GM10266 (cell line): ENCODE results near the gene KCNJ11.

Source experiments
- DNase-seq: peaks from one replicate; pipeline ENCODE4 v3.0.0; 2012; ENCODE audit errors: extremely low spot score
- CTCF ChIP-seq: IDR thresholded peaks from 2 replicates; pipeline ENCODE4 v1.5.1; 2012; ENCODE audit warnings: mild to moderate bottlenecking, low read depth; ENCODE audit not compliant: control insufficient read depth, insufficient read depth; ENCODE audit errors: missing control alignments

The KCNJ11 gene

GRCh38 chr11:17408026-17408425 lies 19.6 kb upstream of the KCNJ11 start:
- TF ChIP-seq CTCF = no peak
- DNase-seq = no peak

- DNase-seq = no peak
- TF ChIP-seq CTCF = no peak
These were observed 19.1 kb upstream of the KCNJ11 start for GRCh38 chr11:17407575-17407974.

DNA sequence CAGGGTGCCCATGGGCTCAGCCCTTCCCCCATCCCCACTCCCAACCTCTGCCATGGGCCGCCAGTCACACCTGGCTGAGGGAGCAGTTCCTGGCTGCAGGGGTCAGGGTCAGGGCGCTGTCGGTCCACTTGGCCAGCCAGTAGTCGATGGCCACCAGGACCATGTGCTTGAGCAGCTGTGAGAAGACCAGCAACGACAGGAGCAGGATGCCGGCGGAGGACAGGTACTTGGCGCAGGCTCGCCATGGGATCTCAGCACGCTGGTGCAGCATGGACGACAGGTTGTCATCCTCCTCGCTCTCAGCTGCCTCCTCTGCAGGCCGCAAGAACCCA lies 18.3 kb upstream of the KCNJ11 start:
- no peak for DNase-seq

GRCh38 chr11:17406082-17406817 lies 17.8 kb upstream of the KCNJ11 start:
- no peak for TF ChIP-seq CTCF

More for the DNA sequence above, 18.3 kb upstream of the KCNJ11 start:
- TF ChIP-seq CTCF = no peak

DNA sequence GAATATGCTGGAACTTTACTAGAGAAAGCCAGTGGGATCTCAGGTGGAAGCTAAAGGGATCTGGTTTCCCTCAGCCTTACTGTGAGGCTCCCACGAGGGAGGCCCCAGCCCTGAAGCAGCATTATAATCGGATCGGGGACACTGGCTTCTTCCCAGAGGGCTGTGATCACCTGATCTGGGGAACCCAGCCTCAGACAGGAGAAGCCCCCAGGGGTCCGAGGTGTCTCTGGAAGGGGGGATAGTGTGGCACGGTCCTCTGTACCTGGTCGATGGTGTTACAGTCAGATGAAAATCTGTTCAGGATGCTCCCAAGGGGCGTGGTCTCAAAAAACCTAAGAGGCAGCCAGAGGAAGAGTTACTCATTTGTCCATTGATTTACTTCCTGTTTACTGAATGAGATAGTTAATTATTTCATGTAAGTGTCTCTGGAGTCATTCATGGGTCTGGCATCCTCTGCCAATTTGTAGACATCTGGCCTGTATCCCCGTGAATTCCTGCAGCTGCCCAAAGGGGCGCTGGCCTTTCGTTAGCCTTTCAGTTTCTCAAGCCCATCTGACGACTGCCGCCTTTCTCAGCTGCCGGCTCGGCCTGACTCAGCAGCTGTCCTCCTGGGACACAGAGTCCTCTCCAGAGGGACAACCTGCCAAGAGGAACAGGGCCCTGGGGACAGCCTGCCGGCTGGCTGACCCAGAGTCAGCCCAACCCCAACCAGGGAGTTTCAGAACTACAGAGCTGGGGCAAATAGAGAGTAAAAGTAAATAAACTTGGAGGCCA lies 17.0 kb upstream of the KCNJ11 start:
- no peak for TF ChIP-seq CTCF
- DNase-seq = no peak

More at GRCh38 chr11:17406082-17406817, 17.8 kb upstream of the KCNJ11 start:
- no peak for DNase-seq

- no peak for DNase-seq
- no peak for TF ChIP-seq CTCF
These were observed 15.7 kb upstream of the KCNJ11 start for GRCh38 chr11:17403980-17404759.

- no peak for DNase-seq
- TF ChIP-seq CTCF = no peak
These were observed 14.0 kb upstream of the KCNJ11 start for GRCh38 chr11:17402486-17402885.
